Kidney (tissue), 14 donors: ENCODE results near the gene DOK7. TPM values are rescaled to one million over a fixed set of nuclear protein-coding genes. Genes with fewer than 3 reads are reported as not detected.

Experiments used
- DNase-seq, 5 donors: peaks; one replicate each; pipeline ENCODE4 v3.0.0-alpha.2; 2013 to 2020
- FAIRE-seq: peaks from 2 replicates; lab custom pipeline; 2012; peaks lifted over from hg19 to GRCh38; lab: Jason Lieb, UNC
- H3K27ac ChIP-seq, 2 donors: one replicate each; pipeline ENCODE4 v1.7.0; 2013; ENCODE audit warnings: low read depth in 2 of 2, low read length in 2 of 2, inconsistent platforms in 1 of 2
- H3K27me3 ChIP-seq: one replicate; pipeline ENCODE4 v1.7.1; 2013; ENCODE audit warnings: low read length, inconsistent platforms; ENCODE audit not compliant: control insufficient read depth, insufficient read depth
- H3K36me3 ChIP-seq, 3 donors: one replicate each; pipeline versions ENCODE4 v1.7.0 to v1.7.1; 2013; ENCODE audit warnings: low read length in 3 of 3, control low read depth in 1 of 3, inconsistent platforms in 1 of 3; ENCODE audit not compliant: insufficient read depth in 3 of 3, control insufficient read depth in 2 of 3
- H3K4me1 ChIP-seq, 3 donors: one replicate each; pipeline versions ENCODE4 v1.7.0 to v1.7.1; 2013; ENCODE audit warnings: low read length in 3 of 3, inconsistent platforms in 1 of 3, low read depth in 1 of 3; ENCODE audit not compliant: control insufficient read depth in 2 of 3, insufficient read depth in 2 of 3
- H3K4me3 ChIP-seq, 3 donors: one replicate each; pipeline versions ENCODE4 v1.7.0 to v1.8.1; 2013; ENCODE audit warnings: low read length in 3 of 3, control low read depth in 1 of 3, inconsistent platforms in 1 of 3
- H3K9ac ChIP-seq, 3 donors: one replicate each; pipeline versions ENCODE4 v1.7.0 to v1.7.1; 2013; ENCODE audit warnings: low read length in 3 of 3, control low read depth in 1 of 3, inconsistent platforms in 1 of 3
- H3K9me3 ChIP-seq, 3 donors: one replicate each; pipeline versions ENCODE4 v1.7.0 to v1.7.1; 2013; ENCODE audit warnings: low read length in 3 of 3, control low read depth in 1 of 3, inconsistent platforms in 1 of 3; ENCODE audit not compliant: control insufficient read depth in 2 of 3, insufficient read depth in 1 of 3
- CTCF ChIP-seq: IDR thresholded peaks from 3 replicates; pipeline ENCODE4 v1.5.1; 2012; ENCODE audit warnings: mild to moderate bottlenecking, moderate library complexity, borderline replicate concordance; ENCODE audit not compliant: insufficient read depth; ENCODE audit errors: extremely low read depth
- intact Hi-C: fragments of 100-400 bp; cut with DNase I; formaldehyde crosslinking; loops from one replicate; pipeline ENCODE4 v1.11.1; 2022
- polyA plus RNA-seq: library from polyadenylated mRNA; stranded (reverse); fragments of 350-450 nt; fragmentation: Illumina TruSeq; extraction: RNeasy Lipid Tissue Mini Kit (QIAGEN cat#74804); gene quantifications from one replicate; pipeline ENCODE4 v1.2.3, GENCODE V29; 2014; ENCODE audit warnings: low read depth, low replicate concordance; ENCODE audit not compliant: insufficient read depth
- total RNA-seq: library from RNA; stranded (reverse); fragmentation: NEBNext Ultra II Directional; extraction: Animal tissue kit (Norgen Biotek cat#: 25700); gene quantifications from one replicate; pipeline ENCODE4 v1.2.1, GENCODE V29; 2021
- donor health status: control.
- donor health status: control.
- donor health status: control.
- donor health status: control.
- donor health status: control.
- donor health status: DM: yes; HTN: yes; CAD: no.
- donor health status: Normal renal cell carcinoma (clear cell type).

DOK7 gene
- total and polyA plus RNA-seq, 2 donors from 2014 or later = 1.2 to 7.0 TPM

GRCh38 chr4:3500111-3500510 lies 37.0 kb downstream of the DOK7 start:
- Histone ChIP-seq H3K36me3 (peaks cover 0 to 5% (median 0%) of the 10 kb centered on the region in 3 donors), H3K27me3 (no peaks in the 10 kb centered on the region), H3K9ac (no peak overlapping the region), H3K4me3 (no peak overlapping the region), H3K27ac (no peak overlapping the region), H3K9me3 (no peaks in the 10 kb centered on the region), H3K4me1 (peaks cover 0 to 2% (median 0%) of the 10 kb centered on the region in 3 donors)
- FAIRE-seq (no peak), DNase-seq (no peak)
- no peak for TF ChIP-seq CTCF
- intact Hi-C loops = no loop called here

GRCh38 chr4:3500634-3501101 lies 37.6 kb downstream of the DOK7 start:
- intact Hi-C loops = no loop called here
- Histone ChIP-seq H3K4me1 (peaks cover 0 to 2% (median 0%) of the 10 kb centered on the region in 3 donors), H3K27me3 (no peaks in the 10 kb centered on the region), H3K4me3 (no peak overlapping the region), H3K9me3 (no peaks in the 10 kb centered on the region), H3K36me3 (peaks cover 0 to 10% (median 0%) of the 10 kb centered on the region in 3 donors), H3K9ac (no peak overlapping the region), H3K27ac (no peak overlapping the region)
- DNase-seq (no peak), FAIRE-seq (no peak)
- TF ChIP-seq CTCF = no peak

- intact Hi-C loops = no loop called here
- no peaks in the 10 kb centered on the region for H3K9me3 ChIP-seq
- FAIRE-seq = no peak
- H3K27me3 ChIP-seq = no peaks in the 10 kb centered on the region
- H3K36me3 ChIP-seq = peaks cover 0 to 12% (median 0%) of the 10 kb centered on the region in 3 donors
- no peak for DNase-seq
- peaks cover 0 to 2% (median 0%) of the 10 kb centered on the region in 3 donors for H3K4me1 ChIP-seq
- no peak overlapping the region for H3K9ac ChIP-seq
- no peak overlapping the region for H3K4me3 ChIP-seq
- no peak overlapping the region for H3K27ac ChIP-seq
- TF ChIP-seq CTCF = no peak
Measured at GRCh38 chr4:3501126-3501824, 38.2 kb downstream of the DOK7 start.
